MM.1S (cell line): ENCODE results near the gene SPTSSB.

Experiments
- EZH2 ChIP-seq: fragments of 300-600 bp; sonication (generic); optimal IDR thresholded peaks from 2 replicates; pipeline ENCODE3; 2017; ENCODE audit warnings: low read depth, mild to moderate bottlenecking, antibody characterized with exemption, low read length, mixed read lengths
- TF ChIP-seq, protein P1 (sequence below): fragments of 300-600 bp; sonication (generic); IDR thresholded peaks from 2 replicates; pipeline ENCODE4 v1.5.1; 2016; ENCODE audit warnings: antibody characterized with exemption, low read length, mixed read lengths

DNA sequence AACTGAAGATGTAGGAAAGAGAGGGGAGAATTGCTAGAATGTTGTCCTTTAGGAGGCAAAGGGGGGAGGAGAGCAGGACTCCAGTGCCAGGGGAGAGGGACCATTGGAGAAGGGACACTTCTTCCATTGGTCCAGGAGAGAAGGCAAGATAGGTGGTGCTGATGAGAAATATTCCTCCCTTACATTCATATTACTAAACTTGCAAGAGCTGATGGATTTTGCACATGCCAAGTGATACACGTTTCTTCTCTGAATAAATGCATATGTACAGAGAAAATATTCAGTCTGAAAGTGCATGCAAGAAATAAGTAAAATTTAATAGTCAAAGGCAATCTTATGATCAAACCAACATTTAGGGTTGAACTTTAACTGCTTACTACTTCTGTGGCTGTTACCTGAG, 21.5 kb upstream of the SPTSSB start:
- TF ChIP-seq, protein P1, sequence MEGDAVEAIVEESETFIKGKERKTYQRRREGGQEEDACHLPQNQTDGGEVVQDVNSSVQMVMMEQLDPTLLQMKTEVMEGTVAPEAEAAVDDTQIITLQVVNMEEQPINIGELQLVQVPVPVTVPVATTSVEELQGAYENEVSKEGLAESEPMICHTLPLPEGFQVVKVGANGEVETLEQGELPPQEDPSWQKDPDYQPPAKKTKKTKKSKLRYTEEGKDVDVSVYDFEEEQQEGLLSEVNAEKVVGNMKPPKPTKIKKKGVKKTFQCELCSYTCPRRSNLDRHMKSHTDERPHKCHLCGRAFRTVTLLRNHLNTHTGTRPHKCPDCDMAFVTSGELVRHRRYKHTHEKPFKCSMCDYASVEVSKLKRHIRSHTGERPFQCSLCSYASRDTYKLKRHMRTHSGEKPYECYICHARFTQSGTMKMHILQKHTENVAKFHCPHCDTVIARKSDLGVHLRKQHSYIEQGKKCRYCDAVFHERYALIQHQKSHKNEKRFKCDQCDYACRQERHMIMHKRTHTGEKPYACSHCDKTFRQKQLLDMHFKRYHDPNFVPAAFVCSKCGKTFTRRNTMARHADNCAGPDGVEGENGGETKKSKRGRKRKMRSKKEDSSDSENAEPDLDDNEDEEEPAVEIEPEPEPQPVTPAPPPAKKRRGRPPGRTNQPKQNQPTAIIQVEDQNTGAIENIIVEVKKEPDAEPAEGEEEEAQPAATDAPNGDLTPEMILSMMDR: no peak
- TF ChIP-seq EZH2: no peak
